ENCODE data around the gene FGD5.

The FGD5 gene

DNA sequence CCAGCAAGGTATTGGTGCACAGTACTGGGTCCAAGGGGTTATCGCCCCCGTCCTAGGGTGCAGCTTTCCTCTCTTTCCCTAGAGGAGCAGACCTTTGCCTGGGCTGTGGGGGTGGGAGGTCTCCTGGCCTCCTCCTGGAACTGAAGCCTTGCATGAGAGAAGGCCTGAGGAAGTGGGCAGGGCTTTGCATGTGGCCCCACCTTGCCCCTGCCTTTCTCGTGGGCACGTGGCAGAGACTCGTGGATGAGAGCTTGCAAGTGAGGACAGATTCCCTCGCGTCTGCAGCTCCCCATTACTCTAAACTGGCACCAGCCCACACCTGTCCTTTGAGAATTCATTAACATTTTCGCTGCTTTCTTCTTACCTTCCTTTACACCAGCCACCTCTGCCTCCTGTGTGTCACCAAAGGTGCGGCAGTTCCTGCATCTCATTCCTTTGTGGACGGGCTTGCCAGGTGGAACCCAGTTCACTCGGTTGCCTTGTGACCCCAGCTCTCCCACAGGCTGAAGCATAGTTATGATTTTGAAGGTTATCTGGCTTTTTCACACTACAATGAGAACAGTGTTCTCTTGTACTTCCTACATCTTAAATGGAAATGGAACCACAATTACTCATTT is 87.7 kb downstream of the FGD5 start:
- DNase-seq (ENCODE audit: low read depth), result no peak

DNA sequence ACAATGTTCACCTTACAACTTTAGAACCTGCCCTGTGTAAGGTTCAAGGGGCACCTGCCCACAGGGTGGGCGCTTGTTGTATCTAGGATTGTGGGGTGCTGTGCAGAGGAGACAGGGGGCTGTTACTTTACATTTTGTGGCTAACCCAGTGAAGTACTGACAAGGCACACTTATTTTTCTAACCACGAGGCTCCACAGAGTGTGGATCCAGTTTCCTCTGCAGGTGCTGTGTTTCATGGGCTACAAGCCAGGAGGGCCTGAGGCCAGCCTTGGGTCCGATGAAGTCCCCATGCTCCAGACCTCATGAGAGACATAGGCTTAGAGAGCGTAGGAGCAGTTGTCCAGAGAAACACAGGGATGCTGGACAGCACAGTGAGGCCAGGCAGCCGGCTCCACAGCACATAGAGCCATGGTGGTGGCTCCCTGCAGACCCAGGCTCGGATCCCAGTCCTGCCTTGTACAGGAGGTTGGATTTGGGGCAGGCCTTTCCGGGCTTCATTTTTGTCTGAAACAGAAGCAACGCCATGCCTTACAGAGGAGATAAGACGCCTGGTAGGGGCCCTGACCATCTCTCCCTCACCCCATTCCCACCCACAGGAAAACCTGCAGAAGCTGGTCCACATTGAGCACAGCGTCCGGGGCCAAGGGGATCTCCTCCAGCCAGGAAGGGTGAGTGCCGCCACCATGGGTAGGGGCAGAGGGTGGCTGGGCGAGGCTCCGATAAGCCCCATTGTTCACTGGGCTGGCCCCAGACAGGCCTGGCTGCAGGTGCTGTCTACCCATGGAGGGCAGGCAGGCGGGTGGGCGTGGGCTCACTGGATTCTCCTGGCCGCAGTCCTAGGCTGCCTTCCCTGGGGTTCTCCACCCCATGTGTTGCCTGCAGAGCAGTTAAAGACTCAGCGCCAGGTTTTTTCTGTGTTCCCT is 88.5 kb downstream of the FGD5 start:
- no peak for DNase-seq (ENCODE audit: low read depth)

DNA sequence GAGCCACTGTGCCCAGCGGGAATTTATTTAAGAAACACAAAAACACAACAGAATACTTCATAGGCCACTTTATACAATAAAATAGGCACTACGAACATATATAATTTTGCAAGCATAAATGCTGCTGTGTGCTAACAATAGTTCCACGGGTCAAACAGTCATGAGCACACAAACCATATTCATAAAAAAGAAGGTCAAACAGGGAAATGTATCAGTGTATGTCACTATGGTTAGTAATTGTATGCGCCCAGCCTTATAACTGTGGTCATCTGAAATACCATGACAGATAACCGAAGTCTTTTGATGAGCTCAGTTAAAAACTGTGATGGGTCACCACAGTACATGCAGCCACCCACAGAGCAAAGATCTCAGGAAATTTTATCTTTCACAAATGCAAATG is 90.5 kb downstream of the FGD5 start:
- DNase-seq (ENCODE audit: low read depth), result no peak

DNA sequence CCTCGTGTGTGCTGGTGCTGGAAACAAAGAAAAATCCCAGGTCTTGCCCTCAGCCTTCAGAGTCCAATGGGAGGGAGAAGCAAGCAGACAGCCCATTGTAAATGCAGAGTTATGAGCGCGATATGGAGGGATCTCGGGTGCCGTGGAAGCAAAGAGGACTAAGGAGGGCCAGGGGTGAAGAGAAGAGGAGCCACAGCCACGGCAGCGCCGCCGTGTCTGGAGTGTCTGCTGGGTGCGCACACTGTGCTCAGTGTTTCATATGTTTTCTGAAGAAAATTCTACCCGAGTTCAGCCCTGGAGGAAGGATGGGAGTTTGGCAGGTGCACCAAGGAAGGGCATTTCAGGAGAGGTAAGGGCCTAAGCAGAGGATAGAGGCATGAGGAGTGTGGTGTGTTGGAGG is 92.9 kb downstream of the FGD5 start:
- DNase-seq (ENCODE audit: low read depth), result no peak

DNA sequence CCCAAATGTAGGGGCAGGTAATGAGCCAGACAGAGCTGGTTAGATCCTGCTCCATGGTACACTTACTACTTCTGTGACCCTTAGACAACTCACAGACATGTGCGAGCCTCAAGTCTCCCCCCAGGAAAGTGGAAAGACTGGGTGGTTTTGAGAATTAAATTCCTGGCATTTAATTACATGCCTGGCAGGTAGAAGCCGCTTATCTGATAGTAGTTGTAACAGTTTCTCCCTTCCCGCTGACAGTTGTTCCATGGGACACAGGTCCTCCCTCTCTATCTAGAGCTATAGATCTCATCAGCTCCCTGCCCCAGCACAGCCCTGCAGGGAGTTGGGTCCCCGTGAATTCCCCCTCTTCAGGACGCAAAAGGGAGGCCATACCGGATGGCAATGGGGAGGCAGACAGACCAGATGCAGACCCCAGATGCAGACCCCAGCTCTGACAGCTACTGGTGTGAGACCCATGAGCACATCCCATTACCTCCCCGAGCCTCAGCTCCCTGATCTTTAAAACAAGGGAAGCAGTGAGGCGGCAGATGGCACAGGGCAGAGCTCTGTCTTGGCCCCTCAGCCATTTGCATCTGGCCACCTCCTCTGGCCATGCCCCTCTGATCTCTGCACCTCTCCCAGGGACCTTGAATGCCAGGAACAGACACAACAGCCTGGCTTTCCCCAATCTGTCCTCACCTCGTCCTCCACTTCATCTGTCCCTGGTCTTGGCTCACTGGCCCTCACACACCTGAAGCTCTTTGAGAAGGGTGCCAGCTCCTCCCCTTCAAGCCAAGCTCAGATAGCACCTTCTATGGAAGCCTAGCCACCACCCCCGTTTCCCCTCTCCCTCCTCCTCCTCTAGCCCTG is 94.5 kb downstream of the FGD5 start:
- DNase-seq (ENCODE audit: low read depth), result no peak

DNA sequence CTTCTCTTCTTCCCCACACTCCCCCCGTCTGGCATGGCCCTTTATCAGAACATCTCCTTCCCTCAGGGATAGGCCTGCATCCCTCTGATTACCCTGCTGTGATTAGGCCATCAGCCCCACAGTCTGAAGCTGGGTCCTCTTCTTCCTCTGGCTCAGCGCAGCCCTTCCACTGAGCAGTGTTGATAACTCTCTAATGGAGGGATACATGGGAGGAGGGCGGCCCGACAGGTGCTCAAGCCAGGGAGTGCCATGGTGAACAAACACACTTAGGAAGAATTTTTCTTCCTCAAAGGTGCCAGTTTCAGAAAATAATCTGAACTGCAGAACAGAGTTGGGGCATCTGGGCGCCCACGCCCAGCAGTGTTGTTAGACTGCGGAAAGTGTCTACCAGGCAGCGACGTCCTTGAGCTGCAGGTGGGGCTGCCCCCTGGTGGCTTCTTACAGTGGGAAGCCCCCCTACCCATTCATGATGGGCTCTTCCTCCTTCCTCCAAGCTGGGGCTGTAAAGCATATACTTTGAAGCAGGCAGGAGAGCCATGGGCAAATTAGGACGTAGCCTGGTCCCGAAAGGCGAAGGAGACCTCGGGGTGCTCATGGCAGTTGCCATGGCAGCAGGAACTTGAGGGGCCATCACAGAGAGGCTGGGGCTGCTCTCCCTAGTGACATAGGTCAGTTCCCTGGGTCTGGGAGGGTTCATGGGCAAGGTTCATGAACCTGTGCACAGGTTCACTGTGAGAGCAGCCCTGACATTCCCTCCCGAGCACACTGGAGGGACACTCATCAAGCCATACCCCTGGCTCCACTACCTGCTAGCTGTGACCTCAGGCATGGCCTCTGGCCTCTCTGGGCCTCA is 95.4 kb downstream of the FGD5 start:
- DNase-seq (ENCODE audit: low read depth), result no peak

DNA sequence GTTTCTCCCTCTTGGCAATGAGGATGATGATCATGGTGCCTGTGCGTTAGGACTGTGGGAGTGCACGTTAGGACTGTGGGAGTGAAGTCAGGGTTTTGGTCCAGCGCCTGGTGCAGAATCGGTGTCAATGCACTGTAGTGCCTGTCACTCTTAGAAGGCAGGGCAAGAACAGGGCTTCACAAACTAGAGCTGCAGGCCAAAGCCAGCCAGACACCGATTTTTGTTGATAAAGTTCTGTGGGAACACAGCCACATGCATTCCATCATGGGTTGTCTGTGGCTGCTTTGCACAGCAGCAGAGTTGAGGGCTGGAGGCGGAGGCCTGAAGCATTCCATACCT is 96.0 kb downstream of the FGD5 start:
- DNase-seq (ENCODE audit: low read depth), result no peak

DNA sequence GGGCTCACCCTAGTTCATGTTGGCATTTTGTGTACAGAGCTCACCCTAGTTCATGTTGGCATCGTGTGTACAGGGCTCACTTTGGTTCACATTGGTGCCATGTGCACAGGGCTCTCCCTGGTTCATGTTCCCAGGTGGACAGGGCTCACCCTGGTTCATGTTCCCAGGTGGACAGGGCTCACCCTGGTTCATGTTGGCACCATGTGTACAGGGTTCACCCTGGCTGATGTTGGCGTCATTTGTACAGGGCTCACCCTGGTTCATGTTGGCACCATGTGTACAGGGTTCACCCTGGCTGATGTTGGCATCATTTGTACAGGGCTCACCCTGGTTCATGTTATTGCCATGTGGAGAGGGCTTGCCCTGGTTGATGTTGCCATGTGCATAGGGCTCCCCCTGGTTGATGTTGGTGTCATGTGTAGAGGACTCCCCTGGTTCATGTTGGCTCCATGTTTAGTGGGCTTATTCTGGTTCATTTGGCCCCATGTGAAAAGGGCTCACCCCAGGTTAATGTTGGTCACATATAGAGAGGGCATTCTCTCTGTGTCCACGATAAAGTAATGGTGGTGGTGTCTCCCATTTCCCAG is 97.0 kb downstream of the FGD5 start:
- DNase-seq (ENCODE audit: low read depth), result no peak

DNA sequence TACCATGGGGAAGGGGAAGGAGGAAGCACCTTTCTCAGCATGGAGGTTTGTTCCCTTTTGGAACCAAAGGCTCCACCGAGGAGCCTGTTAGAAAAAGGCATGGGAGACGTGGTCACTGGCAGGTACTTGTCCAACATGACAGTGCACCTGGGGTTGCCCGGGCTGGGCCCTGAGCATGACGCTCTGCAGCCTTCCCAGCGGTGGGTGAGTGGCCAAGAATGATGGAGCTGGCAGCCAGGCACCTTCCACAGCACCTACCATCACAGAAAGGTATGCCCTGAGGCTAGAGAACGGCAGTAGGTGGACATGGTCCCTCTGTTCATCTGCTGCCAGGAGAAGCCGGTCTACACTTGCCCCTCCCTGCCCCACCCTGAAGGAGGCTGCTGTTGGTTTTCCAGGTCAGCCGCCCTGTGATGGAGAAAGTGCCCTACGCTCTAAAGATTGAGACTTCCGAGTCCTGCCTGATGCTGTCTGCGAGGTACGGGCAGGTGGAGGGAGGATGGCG is 99.6 kb downstream of the FGD5 start:
- no peak for DNase-seq (ENCODE audit: low read depth)

DNA sequence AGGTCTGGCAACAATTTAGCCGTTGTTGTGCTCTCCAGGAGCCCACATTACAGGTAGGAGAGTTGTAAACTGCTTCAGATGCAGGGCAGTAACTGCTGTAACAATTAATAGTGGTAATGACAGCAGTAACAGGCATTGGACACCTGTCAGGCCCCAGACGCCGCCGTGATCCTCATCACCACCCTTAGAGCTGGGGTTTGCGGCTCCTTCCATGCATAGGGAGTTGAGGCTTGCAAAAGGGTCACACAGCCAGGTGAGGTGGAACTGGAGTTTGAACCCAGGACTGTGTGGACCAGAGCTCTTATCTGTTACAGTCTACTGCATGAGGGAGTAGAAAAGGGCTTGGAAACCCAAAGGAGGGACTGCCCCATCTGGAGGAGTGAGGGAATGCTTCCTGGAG is 101.8 kb downstream of the FGD5 start:
- no peak for DNase-seq (ENCODE audit: low read depth)

DNA sequence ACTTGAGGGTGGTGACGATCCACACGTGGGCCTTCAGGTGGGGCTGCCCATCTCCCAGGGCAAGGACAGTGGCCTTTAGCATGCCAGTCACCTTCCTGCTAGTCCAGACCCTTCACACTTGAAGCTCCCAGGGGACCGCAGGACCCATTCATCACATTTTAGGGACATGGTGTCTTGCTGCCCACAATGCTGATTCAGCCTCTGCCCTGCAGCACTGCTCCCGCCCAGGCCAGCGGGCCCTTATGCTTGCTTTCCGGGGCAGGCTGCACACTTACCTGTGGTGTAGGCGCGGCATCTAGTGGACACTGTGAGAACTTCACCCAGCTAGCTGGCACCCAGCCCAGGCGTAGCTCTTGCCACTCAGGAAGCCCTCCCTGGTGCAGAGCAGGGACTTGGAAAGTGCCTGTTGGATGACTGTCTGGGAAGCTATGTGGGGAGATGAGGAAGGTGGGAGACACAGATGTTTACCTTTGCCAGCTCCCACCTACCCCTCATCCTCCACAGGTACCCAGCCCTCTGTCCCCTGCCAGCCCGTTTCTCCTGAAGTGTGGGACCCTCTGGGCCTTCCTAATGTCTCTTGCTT is 102.4 kb downstream of the FGD5 start:
- DNase-seq (ENCODE audit: low read depth), result peak; percentile 88

DNA sequence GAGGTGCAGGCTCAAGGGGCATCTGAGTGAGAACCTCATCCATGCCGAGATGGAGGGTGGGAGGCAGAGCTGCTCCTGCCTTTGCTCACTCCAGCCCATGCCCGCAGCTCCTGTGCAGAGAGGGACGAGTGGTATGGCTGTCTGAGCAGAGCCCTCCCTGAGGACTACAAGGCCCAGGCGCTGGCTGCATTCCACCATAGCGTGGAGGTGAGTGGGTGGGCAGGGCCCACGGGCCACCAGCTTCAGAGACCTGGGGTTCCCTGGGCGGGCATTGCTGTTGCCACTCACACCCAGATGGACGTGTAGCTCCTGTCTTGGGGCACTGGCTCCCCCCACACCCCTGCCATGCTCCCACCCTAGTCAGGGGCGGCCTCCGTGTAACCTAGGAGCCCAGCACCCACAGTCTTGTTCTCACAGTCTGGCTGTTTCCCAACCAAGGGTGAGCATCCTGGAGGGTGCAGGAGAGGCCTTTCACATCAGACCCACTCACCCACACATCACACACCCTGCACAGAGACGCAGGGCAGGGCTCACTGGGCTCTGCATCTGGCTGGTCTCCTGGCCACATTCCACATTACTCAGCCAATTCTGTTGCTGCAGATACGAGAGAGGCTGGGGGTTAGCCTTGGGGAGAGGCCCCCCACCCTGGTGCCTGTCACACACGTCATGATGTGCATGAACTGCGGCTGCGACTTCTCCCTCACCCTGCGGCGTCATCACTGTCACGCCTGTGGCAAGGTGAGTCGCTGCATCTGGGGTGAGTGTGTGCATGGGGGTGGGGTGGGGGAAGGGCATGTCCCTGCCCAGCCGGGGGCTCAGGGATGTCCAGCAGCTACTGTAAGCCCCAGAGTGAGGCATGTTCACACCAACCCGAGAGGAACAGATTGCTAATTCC is 103.3 kb downstream of the FGD5 start:
- DNase-seq (ENCODE audit: low read depth), result no peak

DNA sequence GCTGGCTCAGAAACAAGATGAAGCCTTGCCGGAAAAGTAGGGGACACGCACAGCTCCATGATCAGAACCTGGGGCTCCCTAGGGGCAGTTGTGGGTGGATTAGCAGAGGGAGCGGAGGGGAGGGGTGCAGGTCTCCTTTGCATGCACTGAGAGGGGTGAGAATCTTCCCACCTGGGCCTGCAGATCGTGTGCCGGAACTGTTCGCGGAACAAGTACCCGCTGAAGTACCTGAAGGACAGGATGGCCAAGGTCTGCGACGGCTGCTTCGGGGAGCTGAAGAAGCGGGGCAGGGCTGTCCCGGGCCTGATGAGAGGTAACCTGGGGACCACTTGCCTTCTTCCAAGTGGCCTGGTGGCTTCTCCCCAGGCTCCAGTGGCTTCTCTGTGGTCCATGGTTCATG is 104.1 kb downstream of the FGD5 start:
- DNase-seq (ENCODE audit: low read depth), result no peak

DNA sequence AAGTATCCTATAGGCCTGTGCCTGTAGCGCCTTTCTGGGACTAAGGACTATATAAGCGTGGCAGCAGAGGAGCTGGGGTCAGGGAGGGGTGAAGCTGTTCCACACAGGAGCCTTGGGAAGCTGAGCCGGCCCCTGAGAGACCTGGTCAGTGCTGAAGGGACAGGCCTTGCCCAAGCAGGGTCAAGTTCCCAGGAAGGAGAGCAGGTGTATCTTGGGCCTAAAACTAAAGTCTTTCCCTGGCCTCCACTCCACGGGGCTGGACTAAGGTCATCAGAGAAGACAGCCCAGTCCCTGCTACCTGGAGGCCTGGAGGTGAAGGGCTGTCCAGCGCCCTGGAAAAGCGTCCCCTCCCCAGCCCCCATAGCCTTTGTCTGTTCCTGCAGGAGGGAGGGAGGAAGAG is 104.7 kb downstream of the FGD5 start:
- DNase-seq (ENCODE audit: low read depth), result no peak

DNA sequence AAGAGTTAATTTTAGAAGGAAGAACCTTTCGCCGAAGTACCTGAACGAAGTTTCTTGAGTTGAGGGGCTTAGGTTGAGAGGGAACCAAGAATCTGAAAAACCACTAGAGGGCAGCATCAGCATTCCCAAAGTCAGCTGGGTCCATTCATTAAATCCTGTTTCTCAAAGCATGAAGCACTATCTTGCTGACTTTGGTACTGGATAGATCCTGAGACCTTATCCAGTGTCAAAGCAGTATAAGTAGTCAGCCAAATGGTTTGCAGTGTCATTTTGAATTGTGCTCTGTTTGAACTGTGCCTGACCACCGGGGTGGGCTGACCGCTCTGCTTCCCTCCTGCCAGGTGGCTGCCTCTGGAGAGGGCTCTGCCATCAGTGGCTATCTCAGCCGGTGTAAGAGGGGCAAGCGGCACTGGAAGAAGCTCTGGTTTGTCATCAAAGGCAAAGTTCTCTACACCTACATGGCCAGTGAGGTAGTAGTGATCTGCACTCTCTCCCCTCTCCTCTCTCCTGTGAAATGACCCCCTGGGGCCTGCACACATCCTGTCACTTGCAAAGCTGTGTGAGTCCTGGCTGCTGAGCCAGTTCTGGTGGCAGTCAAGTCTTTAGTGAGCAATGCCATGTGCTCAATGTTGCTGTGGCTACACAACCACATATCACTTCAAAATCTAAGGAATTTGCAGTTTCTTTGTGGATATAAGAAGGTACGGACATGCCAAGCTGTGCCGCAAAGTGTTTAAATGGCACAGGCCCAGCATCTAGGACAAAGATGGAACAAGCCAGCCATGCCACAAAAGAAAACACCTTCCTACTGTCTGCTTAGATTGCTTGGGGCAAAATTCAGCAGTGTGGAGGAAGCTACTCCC is 107.2 kb downstream of the FGD5 start:
- no peak for DNase-seq (ENCODE audit: low read depth)

DNA sequence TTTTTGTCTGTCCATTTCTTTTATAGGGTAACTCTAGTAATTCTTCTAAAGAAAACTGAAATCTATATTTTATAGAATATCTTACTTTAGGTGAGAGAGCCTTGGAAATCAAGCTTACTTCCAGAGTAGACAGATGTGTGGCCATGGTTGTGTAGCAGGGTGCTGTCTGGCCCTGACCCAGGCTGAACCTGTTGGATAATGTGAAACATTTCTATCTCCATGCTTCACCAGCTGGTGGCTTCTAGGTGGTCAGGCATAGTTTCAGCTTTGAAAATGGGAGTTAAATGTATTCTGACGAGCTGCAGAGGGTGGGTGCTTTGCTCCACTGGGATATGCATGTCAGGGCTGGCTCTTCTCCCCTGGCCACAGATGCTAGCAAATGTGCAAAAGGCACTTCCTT is 107.8 kb downstream of the FGD5 start:
- DNase-seq (ENCODE audit: low read depth), result no peak

DNA sequence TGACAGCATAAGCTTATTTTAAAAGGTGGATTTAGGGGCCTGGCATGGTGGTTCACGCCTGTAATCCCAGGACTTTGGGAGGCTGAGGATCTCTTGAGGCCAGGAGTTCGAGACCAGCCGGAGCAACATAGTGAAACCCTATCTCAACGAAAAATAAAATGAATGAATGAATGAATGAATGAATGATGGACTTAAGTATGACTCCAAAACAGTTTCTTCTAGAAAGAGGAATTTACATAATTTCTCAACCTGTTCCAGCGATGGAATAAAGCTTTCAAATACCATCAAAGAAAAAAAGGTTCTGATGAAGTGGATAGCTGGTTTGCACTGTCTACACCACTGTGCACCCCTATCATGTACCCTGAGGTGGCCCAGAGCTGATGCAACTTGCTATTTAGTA is 108.5 kb downstream of the FGD5 start:
- no peak for DNase-seq (ENCODE audit: low read depth)

DNA sequence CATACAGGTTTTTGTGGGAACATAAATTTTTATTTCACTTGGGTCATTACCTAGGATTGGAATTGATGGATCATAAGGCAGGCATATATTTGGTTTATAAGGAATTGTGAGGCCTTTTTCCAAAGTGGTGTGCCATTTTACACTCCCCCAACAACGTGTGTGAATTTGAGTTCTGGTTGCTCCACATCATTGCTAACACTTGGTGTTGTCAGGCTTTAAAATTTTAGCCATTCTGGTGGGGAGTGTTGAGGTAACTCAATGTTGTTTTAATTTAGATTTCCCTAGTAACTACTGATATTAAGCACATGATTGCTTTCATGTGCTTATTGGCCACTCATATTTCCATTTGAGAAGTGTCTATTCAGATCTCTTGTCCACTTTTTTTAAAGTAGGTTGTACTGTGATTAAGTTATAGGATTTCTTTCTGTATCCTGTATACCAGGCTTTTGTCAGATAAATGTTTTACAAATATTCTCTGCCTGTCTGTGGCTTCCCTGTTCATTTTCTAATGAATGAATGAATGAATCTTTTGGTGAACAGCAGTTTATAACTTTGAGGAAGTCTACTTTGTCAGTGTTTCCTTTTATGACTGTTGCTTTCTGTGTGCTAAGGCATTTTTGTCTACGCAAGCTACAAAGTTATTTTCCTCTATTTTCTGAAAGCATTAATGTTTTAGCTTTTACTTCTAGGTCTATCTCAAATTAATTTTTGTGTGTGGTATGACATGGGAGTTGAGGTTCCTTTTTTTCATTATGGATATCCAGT is 110.7 kb downstream of the FGD5 start:
- no peak for DNase-seq (ENCODE audit: low read depth)

Data from CMK (cell line).